HG03457 (cell line): ENCODE measurements around the gene COL20A1.

Experiments used
- ATAC-seq: cut with Tn5 transposase; IDR thresholded peaks from one replicate; pipeline ENCODE4 v1.9.1; 2021; ENCODE audit warnings: moderate number of reproducible peaks; ENCODE audit not compliant: unreplicated experiment

Gene COL20A1

DNA sequence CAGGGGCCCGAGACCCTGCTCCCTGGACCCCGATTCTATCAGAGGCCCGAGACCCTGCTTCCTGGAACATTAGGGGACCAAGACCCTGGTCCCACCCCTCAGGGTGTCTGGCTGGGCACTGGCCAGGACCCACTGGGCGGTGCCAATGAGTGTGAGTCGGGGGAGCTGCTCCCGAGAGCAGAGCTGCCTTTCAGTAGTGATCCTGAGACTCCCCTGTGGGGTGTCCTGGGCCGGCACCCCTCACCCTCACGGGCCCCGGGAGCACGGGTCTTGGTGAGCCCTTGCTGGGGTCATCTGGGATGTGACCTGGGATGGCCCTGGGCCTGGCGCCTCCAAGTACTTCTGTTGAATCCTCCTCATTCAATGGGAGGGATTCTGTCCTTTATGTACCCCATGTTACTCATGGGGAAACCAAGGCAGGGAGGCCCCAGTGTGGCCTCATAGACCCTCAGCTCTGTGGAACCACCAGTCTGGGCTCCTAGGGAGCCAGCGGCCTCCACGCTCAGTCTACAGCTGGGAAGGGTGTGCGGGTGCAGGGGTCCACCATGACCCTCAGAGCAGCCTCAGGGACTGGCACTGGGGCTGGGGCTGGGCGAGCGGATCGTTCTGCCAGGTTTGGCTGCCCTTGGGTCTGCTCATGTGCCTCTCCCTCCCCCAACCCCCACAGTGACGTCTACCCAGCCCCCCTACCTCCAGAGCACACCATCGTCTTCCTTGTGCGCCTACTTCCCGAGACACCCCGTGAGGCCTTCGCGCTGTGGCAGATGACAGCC is 25.6 kb downstream of the COL20A1 start:
- no peak for ATAC-seq

DNA sequence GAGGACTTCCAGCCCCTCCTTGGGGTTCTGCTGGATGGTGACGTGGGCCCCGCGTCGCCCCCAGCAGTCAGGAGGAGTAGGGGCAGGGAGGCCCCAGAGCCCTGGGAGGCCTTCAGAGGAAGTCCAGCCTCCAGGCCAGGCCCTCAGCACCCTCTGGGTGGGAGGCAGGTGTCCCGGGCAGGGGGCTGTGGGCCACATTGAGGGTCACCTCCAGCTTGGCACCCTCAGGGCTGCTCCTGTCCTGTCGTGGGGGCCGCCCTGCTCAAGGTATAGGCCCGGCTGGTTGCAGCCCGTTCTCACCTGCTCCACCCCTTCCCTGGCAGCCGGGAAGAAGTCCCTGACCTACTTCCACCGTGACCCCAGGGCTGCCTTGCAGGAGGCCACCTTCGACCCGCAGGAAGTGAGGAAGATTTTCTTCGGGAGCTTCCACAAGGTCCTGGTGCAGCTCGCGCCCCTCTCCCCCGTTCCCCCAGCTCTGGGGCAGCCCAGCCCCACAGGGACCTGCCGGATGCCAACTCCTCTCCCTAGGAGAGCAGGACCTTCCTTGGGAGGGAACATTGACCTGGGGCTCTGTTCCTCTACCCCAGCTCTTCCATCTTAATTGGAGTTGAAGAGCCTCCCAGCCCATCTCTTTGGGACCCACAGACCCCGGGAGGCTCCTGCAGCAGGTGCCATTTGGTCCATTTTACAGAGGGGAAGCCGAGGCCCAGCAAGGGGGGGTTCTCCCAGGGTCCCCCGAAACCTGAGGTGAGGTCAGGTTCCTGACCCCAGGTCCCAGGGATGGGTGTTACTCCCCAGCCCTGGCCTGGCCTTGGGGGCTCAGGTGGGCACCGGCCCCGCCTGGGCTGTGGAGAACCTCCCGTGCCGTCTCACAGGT is 26.4 kb downstream of the COL20A1 start:
- no peak for ATAC-seq

DNA sequence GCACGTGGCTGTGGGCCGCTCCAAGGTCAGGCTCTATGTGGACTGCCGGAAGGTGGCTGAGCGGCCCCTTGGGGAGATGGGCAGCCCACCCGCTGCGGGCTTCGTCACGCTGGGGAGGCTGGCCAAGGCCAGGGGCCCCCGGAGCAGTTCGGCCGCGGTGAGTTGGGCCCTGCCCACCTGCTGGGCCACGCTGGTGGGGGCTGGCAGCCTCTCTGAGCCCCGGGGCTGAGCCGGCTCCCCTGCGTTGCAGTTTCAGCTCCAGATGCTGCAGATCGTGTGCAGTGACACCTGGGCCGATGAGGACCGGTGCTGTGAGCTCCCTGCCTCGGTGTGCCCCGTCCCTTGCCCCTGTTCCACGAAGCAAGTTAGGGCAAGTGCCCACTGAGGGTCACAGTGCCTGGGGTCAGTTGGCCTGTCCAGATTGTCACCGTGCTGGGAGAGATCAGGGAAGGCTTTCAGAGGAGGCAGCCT is 27.1 kb downstream of the COL20A1 start:
- no peak for ATAC-seq

DNA sequence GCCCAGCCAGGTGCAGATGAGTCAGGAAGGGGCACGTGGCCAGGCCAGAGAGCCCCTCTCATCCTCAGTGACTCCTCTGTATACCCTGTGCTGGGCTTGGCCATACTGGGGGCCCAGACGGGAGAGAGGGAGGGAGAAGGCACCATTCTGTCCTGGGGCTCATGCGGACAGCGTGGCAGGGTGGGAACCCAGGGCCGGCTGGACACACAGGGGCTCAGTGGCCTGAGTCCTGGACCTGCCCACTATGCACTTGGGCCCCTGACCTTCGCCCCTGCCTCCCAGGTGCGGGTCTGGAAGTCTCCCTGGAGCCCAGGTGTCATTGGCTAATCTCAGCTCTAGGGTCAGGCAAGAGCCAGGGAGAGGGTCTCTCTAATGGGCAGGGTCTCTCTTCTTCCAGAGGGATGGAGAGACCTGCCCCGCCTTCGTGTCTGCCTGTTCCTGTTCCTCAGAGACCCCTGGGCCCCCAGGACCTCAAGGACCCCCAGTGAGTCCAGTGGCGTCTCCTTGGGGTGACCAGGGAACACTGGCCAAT is 27.7 kb downstream of the COL20A1 start:
- ATAC-seq, result no peak

DNA sequence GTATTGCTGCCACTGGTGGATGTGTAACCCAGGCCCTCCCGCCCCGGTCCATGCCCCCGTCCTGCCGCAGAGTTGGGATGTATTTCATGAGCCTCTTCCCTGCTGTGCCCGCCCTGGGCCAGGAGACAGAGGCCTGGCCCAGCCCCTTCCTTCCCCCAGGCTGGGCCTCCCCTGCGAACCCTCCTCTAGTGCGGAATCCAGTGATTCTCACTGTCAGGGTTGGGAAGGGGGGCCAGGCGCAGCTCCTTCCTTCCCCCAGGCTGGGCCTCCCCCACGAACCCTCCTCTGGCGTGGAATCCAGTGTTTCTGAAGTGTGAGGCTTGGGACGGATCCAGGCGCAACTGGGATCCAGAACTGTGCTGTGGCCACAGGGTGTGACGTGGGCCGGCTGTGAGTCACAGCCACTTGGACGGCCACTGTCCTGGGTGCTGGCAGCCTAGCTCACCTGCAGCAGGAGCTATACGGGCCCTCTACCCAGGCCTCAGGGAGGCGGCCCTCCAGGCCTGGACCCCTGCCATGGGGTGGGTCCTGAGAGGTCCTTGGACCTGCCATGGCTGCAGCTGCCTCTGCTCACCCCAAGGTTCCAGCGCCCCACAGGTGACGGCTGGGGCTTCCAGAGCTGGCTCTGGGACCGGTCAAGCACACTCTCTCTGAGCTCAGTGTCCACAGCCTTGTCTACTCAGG is 28.3 kb downstream of the COL20A1 start:
- no peak for ATAC-seq

DNA sequence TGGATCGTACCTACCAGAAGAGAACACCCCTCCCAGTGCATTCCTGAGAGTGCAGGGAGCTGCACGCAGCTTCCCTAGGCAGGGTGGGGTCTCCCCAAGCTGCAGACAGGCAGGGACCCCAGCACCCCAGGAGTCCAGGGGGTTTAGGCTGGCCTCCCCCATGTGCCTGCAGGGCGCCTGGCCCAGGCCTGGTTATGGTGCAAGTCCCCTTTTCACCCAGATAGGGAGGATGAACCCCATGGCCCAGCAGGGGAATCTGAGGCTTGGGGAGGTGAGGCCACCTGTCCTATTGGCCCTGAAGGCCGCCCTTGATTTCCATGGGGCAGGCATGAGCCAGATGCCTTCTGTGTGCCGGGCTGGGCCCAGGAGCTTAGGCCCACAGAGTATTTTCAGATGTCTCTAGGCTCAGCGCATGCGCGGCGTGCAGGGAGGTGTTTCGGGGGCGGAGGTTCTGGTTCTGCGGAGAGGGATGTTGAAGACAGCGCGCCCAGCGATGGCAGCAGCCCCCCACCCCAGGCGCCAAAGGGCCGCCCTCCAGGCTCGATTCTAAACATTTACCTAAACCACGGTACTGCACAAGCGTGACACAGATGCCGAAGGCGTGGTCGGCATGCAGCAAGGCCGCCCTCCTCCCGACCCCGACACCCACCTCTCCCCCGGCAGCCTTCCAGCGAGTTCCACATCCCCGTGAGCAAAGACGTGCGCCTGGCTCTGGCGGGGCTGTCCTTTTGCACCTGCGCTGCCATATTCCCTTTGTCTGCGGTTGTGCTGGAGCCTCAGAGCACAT is 29.4 kb downstream of the COL20A1 start:
- ATAC-seq, result no peak

DNA sequence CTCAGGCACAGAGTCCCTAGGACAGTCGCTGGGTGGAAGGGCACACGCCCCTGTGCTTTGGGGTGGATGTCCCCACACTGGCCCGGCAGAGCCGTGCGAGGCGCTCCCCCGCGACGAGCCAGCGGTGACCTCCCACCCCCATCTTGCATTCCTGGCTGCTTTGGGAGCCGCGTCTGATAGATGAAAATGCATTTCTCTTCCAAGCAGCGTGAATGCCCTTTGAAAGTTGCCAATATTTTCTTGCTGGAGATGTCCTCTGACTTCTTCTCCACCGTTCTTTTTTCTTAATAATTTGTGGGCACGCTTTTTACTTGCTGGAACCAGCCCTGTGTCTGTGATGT is 29.9 kb downstream of the COL20A1 start:
- no peak for ATAC-seq

DNA sequence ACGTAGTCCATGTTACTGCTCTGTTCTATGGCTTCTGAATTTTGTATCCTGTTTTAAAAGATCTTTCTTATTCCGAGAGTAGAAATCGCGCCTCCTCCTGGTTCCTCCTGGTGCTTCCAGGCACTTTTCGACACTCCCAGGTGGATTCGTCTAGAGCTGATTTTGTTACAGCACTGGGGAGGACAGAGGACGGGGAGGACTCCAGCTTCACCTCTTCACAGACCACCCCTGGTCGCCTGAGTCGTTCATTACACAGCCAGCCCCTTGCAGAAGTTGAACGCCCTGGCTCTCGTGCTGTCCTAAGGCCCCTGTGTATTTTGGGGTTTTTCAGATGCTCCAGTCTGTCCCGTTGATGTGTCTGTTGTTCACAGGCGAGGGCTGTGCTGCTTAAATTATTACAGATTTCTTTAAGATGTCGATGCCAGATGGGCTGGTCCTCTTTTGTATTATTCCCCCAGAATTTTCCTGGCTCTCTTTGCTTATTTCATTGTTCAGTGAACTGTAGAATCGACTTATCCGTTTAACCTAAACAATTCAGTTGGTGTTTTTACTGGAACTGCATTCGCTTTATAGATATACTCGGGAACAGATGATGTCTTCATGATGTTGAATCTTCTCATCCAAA is 30.5 kb downstream of the COL20A1 start:
- ATAC-seq, result no peak

DNA sequence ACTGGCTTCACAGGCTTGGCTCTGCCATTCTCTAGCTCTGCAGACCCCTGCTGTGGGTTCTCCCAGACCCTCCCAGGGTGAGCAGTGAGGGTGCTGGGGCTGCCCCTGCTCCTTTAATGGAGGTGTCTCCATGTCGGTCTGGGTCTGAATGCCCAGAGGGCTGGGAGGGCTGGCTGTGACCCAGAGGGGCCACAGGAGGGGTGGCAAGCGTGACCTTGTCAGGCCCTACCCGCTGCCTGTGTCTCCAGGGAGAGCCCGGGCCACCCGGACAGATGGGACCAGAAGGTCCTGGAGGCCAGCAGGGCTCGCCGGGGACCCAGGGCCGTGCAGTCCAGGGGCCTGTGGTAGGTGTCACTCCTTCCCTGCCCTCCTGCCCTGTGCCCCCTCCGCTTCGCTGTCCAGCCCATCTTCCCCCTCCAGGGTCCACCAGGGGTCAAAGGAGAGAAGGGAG is 32.1 kb downstream of the COL20A1 start:
- ATAC-seq, result no peak

DNA sequence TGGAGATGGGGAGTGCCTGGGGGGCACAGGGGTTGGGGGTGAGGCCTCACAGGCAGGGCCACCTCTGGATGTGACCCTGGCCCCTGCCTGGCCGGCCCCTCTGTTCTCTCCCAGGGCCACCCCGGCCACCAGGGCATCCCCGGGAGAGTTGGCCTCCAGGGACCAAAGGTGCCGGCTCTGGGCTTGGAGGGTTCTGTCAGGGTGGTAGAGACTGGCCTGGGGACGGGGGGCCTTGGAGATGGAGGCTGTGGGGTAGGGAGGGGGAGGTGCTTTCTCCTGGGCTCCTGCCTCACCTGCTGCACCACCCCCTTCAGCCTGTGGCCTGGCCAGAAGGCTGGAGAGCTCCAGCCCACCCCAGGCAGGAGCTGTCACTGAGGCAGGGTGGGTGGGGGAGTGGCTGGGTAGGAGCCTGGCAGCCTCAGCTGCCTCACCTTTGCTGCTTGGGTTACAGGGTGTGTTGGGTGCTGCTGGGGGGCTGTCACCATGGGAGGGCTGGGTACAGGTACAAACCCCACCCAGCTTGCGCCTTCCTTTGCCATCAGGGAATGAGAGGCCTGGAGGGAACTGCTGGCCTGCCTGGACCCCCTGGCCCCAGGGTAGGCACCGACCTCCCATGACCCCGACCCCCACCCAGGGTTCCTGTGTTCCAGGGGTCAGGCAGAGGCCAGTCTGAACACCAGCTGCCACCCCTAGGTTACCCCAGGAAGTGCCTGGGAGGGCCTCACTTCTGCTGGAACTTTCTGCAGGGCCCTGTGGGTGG is 32.7 kb downstream of the COL20A1 start:
- ATAC-seq, result no peak

DNA sequence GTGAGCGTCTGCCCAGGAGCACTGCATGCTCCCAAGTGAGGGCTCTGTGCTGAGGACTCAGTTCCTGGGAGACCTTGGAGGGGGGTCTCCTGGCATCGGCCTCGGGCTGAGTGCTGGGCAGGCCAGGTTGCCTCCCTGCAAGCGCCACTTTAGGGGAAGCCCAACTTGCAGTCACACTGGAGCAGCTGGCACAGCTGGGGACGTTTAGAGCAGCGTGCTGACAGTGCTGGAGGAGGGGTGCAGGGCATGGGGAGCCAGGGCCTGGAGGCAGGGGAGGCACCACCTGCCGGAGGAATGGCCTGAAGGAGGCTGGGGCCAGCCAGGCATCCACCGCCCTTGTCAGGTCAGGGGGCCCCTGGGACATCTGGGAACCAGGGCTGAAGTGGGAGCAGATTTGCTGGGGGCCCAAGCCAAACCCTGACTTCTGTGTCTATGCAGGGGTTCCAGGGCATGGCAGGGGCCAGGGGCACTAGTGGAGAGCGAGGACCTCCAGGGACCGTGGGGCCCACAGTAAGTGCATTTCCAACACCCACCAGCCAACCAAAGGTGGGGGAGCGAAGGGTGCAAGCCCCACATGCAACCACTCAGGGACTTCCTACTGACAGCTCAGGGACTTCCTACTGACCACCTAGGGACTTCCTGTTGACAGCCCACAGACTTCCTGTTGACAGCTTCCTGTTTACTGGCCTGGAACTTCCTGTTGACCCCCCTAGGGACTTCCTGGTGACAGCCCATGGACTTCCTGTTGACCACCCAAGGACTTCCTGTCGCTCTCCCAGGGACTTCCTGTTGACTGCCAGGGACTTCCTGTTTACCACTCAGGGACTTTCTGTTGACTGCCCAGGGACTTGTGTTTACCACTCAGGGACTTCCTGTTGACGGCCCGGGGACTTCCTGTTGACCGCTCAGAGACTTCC is 33.6 kb downstream of the COL20A1 start:
- no peak for ATAC-seq

DNA sequence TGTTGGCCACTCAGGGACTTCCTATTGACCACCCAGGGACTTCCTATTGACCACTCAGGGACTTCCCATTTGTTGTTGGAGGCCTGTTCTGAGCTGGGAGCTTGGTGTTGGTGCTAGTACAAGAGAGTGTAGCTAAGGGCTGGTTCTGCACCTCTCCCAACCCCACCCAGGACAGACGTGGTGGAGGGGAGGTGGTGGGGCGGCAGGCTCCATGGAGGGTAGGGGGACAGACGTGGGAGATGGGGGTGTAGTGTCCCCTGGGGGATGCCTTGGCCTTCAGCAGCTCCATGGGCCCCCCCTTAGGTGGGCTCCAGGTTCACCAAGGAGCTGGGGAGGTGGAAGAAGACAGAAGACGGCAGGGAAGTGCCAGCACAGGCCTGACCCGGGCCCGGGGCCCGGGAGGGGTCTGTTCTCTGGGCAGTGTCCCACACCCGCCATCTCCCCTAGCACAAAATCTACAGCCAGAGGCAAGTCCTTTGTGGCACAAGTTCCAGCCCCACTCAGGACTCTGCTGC is 34.3 kb downstream of the COL20A1 start:
- ATAC-seq, result no peak

DNA sequence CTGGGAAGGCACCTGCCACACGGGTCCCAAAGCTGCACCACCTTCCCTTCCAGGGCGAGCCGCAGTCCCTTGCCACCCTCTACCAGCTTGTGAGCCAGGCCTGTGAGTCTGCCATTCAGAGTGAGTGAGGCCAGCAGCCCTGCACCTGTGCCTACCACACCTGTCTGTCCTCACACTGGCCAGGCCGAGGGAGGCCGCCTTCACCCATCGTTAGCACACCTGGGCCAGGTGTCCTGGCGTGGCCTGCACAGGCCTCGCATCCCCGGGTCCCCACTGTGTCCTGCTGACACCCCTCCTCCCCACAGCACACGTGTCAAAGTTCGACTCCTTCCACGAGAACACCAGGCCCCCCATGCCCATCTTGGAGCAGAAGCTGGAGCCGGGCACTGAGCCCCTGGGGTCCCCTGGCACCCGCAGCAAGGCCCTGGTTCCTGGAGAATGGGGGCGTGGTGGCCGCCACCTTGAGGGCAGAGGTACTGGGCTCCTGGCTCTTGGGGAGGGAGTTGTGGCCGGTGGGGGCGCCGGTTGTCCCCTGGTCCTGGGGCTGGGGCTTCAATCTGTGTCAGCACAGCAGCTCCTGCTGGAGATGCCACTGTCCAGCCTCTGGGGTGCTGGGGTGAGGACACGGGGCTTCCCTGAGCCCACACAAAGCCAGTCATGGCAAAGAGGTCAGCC is 35.2 kb downstream of the COL20A1 start:
- ATAC-seq, result no peak

DNA sequence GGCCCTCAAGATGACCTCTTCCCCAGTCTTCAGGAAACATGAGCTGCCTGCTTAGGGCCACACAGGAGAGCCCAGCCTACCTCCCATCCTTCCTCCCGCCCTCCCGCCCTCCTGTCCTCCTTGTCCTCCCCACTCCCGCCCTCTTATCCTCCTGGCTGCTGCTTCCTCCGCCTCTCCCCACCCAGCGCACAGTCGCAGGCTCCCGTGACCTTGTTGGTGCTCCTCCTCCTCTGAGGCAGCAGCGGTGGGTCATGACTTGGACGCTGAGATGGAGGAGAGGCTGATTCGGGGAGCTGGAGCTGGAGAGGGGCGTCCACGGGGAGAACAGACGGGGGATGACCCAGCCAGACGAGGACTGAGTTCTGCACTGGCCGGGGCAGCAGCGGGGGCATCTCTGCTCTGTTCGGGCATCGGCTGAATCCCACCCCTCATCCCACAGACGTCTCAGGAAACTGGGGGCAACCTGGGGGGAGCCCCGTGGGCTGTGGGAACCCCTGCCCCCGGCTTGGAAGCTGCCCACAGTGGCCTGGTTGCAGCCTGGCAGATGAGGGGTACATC is 35.8 kb downstream of the COL20A1 start:
- no peak for ATAC-seq

DNA sequence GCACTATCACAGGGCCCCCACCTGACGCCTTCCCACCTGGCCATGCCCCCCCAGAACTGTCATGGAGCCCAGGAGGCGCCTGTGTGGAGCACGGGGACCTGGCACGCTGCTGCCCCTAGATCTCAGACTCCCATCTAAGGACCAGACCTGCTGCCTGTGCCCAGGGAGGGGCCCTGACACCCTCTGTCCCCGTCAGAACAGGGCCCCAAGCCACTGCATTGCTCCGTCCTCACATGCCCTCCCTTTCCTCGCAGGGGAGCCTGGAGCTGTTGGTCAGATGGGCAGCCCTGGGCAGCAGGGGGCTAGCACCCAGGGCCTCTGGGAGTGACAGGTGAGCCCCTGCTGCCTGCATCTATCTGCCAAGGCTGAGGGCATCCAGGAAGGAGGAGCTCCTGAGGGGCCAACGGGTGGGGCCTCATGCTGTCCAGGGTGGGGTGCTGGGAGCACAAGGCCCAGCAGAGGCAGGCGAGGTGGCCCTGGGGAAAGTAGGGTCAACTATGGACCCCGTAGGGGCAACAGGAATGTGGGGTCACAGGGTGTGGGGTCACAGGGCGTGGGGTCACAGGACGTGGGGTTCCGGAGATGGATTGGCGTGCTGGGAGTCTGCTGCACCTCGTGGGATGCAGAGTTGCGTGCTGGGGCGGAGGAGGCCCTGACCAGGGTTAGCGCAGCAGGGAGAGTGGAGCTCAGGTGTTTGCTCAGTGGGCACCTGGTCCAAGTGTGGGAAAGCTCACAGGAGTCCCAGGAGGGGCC is 36.5 kb downstream of the COL20A1 start:
- no peak for ATAC-seq

DNA sequence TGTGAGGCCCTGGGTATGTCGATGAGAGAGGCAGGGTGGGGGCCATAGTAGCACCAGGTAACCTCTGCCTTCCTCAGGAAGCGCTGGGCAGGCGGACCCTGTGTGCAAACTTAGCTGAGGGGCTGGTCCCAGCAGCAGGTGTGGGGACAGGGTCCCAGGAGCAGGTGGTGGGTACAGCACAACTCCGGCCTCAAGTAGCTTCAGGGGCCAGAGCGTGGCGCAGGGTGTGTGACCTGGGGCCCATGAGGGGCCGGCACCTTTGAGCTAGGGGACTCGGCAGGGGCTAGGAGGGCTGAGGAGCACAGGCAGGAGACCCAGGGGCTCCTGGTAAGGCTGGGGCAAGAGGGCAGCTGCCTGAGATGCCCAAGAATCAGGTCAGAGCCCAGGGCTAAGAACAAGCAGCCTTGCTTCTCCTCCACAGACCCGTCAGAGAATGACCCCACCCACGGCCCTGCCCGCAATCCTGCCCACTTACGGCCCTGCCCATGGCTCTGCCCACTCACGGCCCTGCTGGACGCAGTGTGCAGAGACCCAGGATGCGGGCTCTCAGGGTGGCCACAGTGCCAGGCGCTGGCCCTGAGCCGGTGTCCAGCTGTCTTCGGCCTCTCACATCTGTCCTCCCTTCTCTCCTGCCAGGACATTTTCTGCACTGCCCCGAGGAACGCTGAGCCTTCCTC is 37.2 kb downstream of the COL20A1 start:
- no peak for ATAC-seq
